Spleen (tissue), 11 donors: Measurements from ENCODE around the gene IL1RAPL1. TPM values are rescaled to one million over a fixed set of nuclear protein-coding genes. Genes with fewer than 3 reads are reported as not detected.

ENCODE experiments used
- DNase-seq: peaks from one replicate; pipeline ENCODE4 v3.0.0-alpha.2; 2020
- H3K27ac ChIP-seq, 8 donors: fragments of 200-600 bp; sonication (generic) in 7 of 8; 1 replicate in 4 of 8; 2 replicates in 4 of 8; pipeline versions ENCODE4 v1.5.0 to v1.8.0; 2016 to 2021; ENCODE audit warnings: inconsistent platforms in 4 of 8, mild to moderate bottlenecking in 4 of 8, moderate library complexity in 1 of 8
- H3K27me3 ChIP-seq, 7 donors: fragments of 200-600 bp; sonication (generic) in 6 of 7; replicated peaks in 1 of 7; 1 replicate in 4 of 7; 2 replicates in 3 of 7; pipeline versions ENCODE4 v1.5.0 to v1.8.0; 2016 to 2021; ENCODE audit warnings: inconsistent platforms in 3 of 7, mild to moderate bottlenecking in 1 of 7
- H3K36me3 ChIP-seq, 6 donors: fragments of 200-600 bp; sonication (generic) in 5 of 6; 1 replicate in 4 of 6; 2 replicates in 2 of 6; pipeline versions ENCODE4 v1.5.0 to v1.8.0; 2016 to 2021; ENCODE audit warnings: inconsistent platforms in 2 of 6
- H3K4me1 ChIP-seq, 6 donors: fragments of 200-600 bp; sonication (generic) in 5 of 6; 1 replicate in 3 of 6; 2 replicates in 3 of 6; pipeline versions ENCODE4 v1.5.0 to v1.8.0; 2016 to 2021; ENCODE audit warnings: inconsistent platforms in 3 of 6
- H3K4me3 ChIP-seq, 8 donors: fragments of 200-600 bp; sonication (generic) in 7 of 8; 1 replicate in 4 of 8; 2 replicates in 4 of 8; pipeline versions ENCODE4 v1.5.0 to v1.8.0; 2016 to 2021; ENCODE audit warnings: inconsistent platforms in 4 of 8, mild to moderate bottlenecking in 4 of 8, moderate library complexity in 2 of 8
- H3K9me3 ChIP-seq, 8 donors: fragments of 200-600 bp; sonication (generic) in 7 of 8; 1 replicate in 4 of 8; 2 replicates in 4 of 8; pipeline versions ENCODE4 v1.5.0 to v1.8.0; 2016 to 2021; ENCODE audit warnings: inconsistent platforms in 4 of 8
- CTCF ChIP-seq, 11 experiments: fragments of 200-600 bp in 7 of 11; fragments of 450-650 bp in 4 of 11; sonication (generic) in 4 of 11; IDR thresholded peaks in 8 of 11; conservative IDR thresholded peaks in 3 of 11; 1 replicate in 7 of 11; 2 replicates in 4 of 11; pipeline versions ENCODE4 v1.4.0 to v1.8.0; 2016 to 2021; ENCODE audit warnings: antibody characterized with exemption in 11 of 11, inconsistent platforms in 4 of 11, mild to moderate bottlenecking in 1 of 11
- POLR2A ChIP-seq, 3 donors: fragments of 450-650 bp; IDR thresholded peaks; one replicate each; pipeline ENCODE4 v1.5.1; 2017; ENCODE audit warnings: antibody characterized with exemption in 3 of 3, mild to moderate bottlenecking in 1 of 3
- POLR2AphosphoS5 ChIP-seq, 3 donors: sonication (generic); formaldehyde crosslinking; IDR thresholded peaks; one replicate each; pipeline ENCODE4 v1.5.1; 2017; ENCODE audit warnings: antibody characterized with exemption in 3 of 3
- WGBS, 5 donors: extraction: QIAGEN DNeasy Blood & Tissue Kit in 3 of 5; methylation state at CpG; one replicate each; pipeline versions ENCODE4 v1.1.5 to v1.1.7; 2013 to 2018; 5-methylcytosine and 5-hydroxymethylcytosine counted together
- intact Hi-C: fragments of 100-400 bp; cut with DNase I; formaldehyde crosslinking; loops from one replicate; pipeline ENCODE4 v1.15.0; 2023; ENCODE audit warnings: low total_unique reads
- polyA plus RNA-seq, 3 donors: library from polyadenylated mRNA; stranded (reverse); fragments of 200-250 nt; gene quantifications; one replicate each; pipeline ENCODE4 v1.2.1, GENCODE V29; 2013
- total RNA-seq, 7 donors: library from RNA; depleted of rRNA in 3 of 7; stranded (reverse); fragments of >200 nt in 3 of 7; fragmentation: NEBNext Ultra II Directional in 4 of 7; extraction: Animal tissue kit (Norgen Biotek cat#: 25700) in 4 of 7; gene quantifications; one replicate each; pipeline versions ENCODE4 v1.1.0 to v1.2.1, GENCODE V29; 2016 to 2021
- donor health status: healthy with polysubstance abuse.
- donor health status: DM: no; HTN: no; CAD: no; lungs with moderate emphysema.
- donor health status: DM: no; HTN: no; CAD: no.
- donor health status: Bipolar disorder and iron deficiency.
- donor health status: healthy.
- donor health status: DM: no; HTN: no; CAD: no.
- donor health status: DM: yes; HTN: yes; CAD: no.

IL1RAPL1 gene
- total and polyA plus RNA-seq, 10 donors, result 0.03 to 0.19 TPM; not detected in 8

GRCh38 chrX:28966331-28966730, 379.1 kb downstream of the IL1RAPL1 start:
- WGBS, 5 donors, result 38 to 54% (median 44%) methylated on average over 3 of the region's 3 CpGs
- DNase-seq, result no peak
- no peaks in the 10 kb centered on the region for H3K27me3 ChIP-seq
- TF ChIP-seq POLR2AphosphoS5 (IDR thresholded peaks at IDR 0.05), result no peak
- no peak for TF ChIP-seq CTCF (IDR thresholded peaks at IDR 0.05 in 8 of 11, conservative IDR thresholded peaks at IDR 0.05 in 3 of 11)
- TF ChIP-seq POLR2A (IDR thresholded peaks at IDR 0.05), result no peak
- no peak overlapping the region for H3K27ac ChIP-seq
- H3K36me3 ChIP-seq, result no peaks in the 10 kb centered on the region
- intact Hi-C loops, result no loop called here
- no peak overlapping the region for H3K4me3 ChIP-seq
- H3K9me3 ChIP-seq, result no peaks in the 10 kb centered on the region
- no peaks in the 10 kb centered on the region for H3K4me1 ChIP-seq

GRCh38 chrX:28969126-28969525, 381.9 kb downstream of the IL1RAPL1 start:
- no peaks in the 10 kb centered on the region for H3K9me3 ChIP-seq
- H3K4me3 ChIP-seq, result no peak overlapping the region
- intact Hi-C loops, result no loop called here
- TF ChIP-seq POLR2AphosphoS5 (IDR thresholded peaks at IDR 0.05) (no peak), CTCF (IDR thresholded peaks at IDR 0.05 in 8 of 11, conservative IDR thresholded peaks at IDR 0.05 in 3 of 11) (no peak), POLR2A (IDR thresholded peaks at IDR 0.05) (no peak)
- no peak for DNase-seq
- no peaks in the 10 kb centered on the region for H3K36me3 ChIP-seq
- H3K27ac ChIP-seq, result no peak overlapping the region
- no peaks in the 10 kb centered on the region for H3K4me1 ChIP-seq
- H3K27me3 ChIP-seq, result no peaks in the 10 kb centered on the region

- DNase-seq, result no peak
- Histone ChIP-seq H3K4me1 (no peaks in the 10 kb centered on the region), H3K27me3 (no peaks in the 10 kb centered on the region), H3K9me3 (no peaks in the 10 kb centered on the region), H3K4me3 (no peak overlapping the region), H3K27ac (no peak overlapping the region), H3K36me3 (no peaks in the 10 kb centered on the region)
- intact Hi-C loops, result no loop called here
- no peak for TF ChIP-seq CTCF (IDR thresholded peaks at IDR 0.05 in 8 of 11, conservative IDR thresholded peaks at IDR 0.05 in 3 of 11)
- TF ChIP-seq POLR2AphosphoS5 (IDR thresholded peaks at IDR 0.05), result no peak
- TF ChIP-seq POLR2A (IDR thresholded peaks at IDR 0.05), result no peak
- 79 to 92% (median 84%) methylated on average over 1 of the region's 1 CpG for WGBS, 5 donors
Measured at GRCh38 chrX:28979877-28980276, 392.6 kb downstream of the IL1RAPL1 start.

GRCh38 chrX:28981952-28982351, 394.7 kb downstream of the IL1RAPL1 start:
- Histone ChIP-seq H3K36me3 (no peaks in the 10 kb centered on the region), H3K27ac (no peak overlapping the region), H3K27me3 (no peaks in the 10 kb centered on the region), H3K4me1 (no peaks in the 10 kb centered on the region), H3K9me3 (no peaks in the 10 kb centered on the region), H3K4me3 (no peak overlapping the region)
- intact Hi-C loops, result no loop called here
- no peak for DNase-seq
- no peak for TF ChIP-seq POLR2A (IDR thresholded peaks at IDR 0.05)
- TF ChIP-seq POLR2AphosphoS5 (IDR thresholded peaks at IDR 0.05), result no peak

- DNase-seq, result no peak
- Histone ChIP-seq H3K4me1 (no peaks in the 10 kb centered on the region), H3K36me3 (no peaks in the 10 kb centered on the region), H3K27ac (no peak overlapping the region), H3K27me3 (no peaks in the 10 kb centered on the region), H3K9me3 (no peaks in the 10 kb centered on the region), H3K4me3 (no peak overlapping the region)
- intact Hi-C loops, result no loop called here
- TF ChIP-seq POLR2AphosphoS5 (IDR thresholded peaks at IDR 0.05) (no peak), CTCF (IDR thresholded peaks at IDR 0.05 in 8 of 11, conservative IDR thresholded peaks at IDR 0.05 in 3 of 11) (no peak), POLR2A (IDR thresholded peaks at IDR 0.05) (no peak)
- 45 to 50% (median 49%) methylated on average over 2 of the region's 2 CpGs for WGBS, 5 donors
Measured at GRCh38 chrX:28988246-28988645, 401.0 kb downstream of the IL1RAPL1 start.
